Activated T-helper 1 cell treated with anti-CD3 and anti-CD28 coated beads, Interleukin-12 subunit alpha, Interleukin-12 subunit beta, Interleukin-2, Interleukin-4 antibody, amounts not matched to agents 30 ng/mL and 10 ng/mL and 1 ng/mL, durations not matched to agents 14 hours and 24 hours and 36 hours (primary cell): ENCODE results near the gene CAMTA1. TPM values are rescaled to one million over a fixed set of nuclear protein-coding genes. Genes with fewer than 3 reads are reported as not detected.
"Not testable (repeated sequence)": the region's sequence is repeated elsewhere in the genome, so short reads cannot be mapped to it uniquely, and the experiment has no call there.

Source experiments
- DNase-seq: peaks from one replicate; pipeline ENCODE4 v3.0.0; 2021; ENCODE audit warnings: low spot score
- H3K27ac Mint-ChIP-seq: one replicate; pipeline ENCODE4 v1.8.0; 2021; ENCODE audit warnings: mild to moderate bottlenecking, mixed read lengths
- H3K27me3 Mint-ChIP-seq: one replicate; pipeline ENCODE4 v1.8.0; 2022; ENCODE audit warnings: mild to moderate bottlenecking, moderate library complexity, mixed read lengths; ENCODE audit not compliant: insufficient read depth
- H3K36me3 Mint-ChIP-seq: one replicate; pipeline ENCODE4 v1.8.0; 2021; ENCODE audit warnings: low read depth, mixed read lengths
- H3K4me1 Mint-ChIP-seq: one replicate; pipeline ENCODE4 v1.8.0; 2021; ENCODE audit warnings: low read depth, mixed read lengths
- H3K4me3 Mint-ChIP-seq: one replicate; pipeline ENCODE4 v1.8.0; 2021; ENCODE audit warnings: mild to moderate bottlenecking, moderate library complexity, mixed read lengths
- H3K9me3 Mint-ChIP-seq: one replicate; pipeline ENCODE4 v1.8.0; 2021; ENCODE audit warnings: mixed read lengths
- intact Hi-C: fragments of 100-400 bp; cut with micrococcal nuclease; formaldehyde crosslinking; loops from one replicate; pipeline ENCODE4 v1.15.1; 2024
- total RNA-seq: library from RNA; stranded (reverse); gene quantifications from 2 replicates; pipeline ENCODE4 v1.2.3, GENCODE V29; 2022

Gene CAMTA1
- total RNA-seq, 1 donor from 2014 or later: 57.2 TPM

DNA sequence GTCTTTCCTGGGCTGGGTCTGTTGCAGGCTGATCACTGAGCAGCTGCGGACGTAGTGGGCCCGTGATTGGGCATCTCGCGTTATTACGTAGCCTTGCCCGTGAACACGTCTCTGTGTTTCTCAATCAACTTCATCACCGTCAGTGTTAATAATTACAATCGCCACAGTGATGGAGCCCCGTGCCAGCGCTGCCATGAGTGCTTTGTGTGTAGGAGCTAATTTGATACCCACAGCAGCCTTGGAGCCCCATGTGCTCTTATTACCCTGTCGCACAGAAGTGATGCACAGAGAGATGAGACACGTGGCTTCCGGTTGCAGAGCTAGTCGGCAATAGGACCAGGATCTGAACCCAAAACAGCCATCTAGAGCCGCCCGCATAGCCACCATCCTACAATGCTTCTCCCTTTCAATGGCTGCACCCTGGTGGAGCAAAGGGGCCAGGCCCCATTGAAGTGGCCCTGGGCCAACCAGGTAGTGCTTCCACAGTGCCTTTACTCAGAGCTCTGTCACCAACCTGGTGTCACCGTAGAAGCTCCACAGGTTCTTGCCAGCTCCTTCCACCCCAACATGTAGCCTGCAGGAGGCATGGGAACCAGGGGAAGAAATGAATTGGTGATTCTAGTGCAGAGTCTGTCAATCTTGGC lies 587.3 kb downstream of the CAMTA1 start:
- Mint-ChIP-seq H3K4me3 (no peak overlapping the region), H3K4me1 (no peaks in the 10 kb centered on the region), H3K9me3 (no peaks in the 10 kb centered on the region), H3K27me3 (no peaks in the 10 kb centered on the region), H3K27ac (no peak overlapping the region), H3K36me3 (no peaks in the 10 kb centered on the region)
- intact Hi-C loops: no loop called here
- DNase-seq: no peak

GRCh38 chr1:7373251-7373650 lies 588.0 kb downstream of the CAMTA1 start:
- Mint-ChIP-seq H3K27ac (no peak overlapping the region), H3K4me1 (no peaks in the 10 kb centered on the region), H3K36me3 (no peaks in the 10 kb centered on the region), H3K27me3 (peaks cover 3% of the 10 kb centered on the region), H3K9me3 (no peaks in the 10 kb centered on the region), H3K4me3 (no peak overlapping the region)
- no peak for DNase-seq
- intact Hi-C loops: no loop called here

GRCh38 chr1:7373876-7374562 lies 588.8 kb downstream of the CAMTA1 start:
- Mint-ChIP-seq H3K9me3 (no peaks in the 10 kb centered on the region), H3K36me3 (no peaks in the 10 kb centered on the region), H3K27me3 (peaks cover 3% of the 10 kb centered on the region), H3K4me3 (no peak overlapping the region), H3K27ac (no peak overlapping the region), H3K4me1 (no peaks in the 10 kb centered on the region)
- intact Hi-C loops: no loop called here
- DNase-seq: no peak

- DNase-seq: no peak
- Mint-ChIP-seq H3K36me3 (no peaks in the 10 kb centered on the region), H3K9me3 (no peaks in the 10 kb centered on the region), H3K27ac (no peak overlapping the region), H3K4me1 (no peaks in the 10 kb centered on the region), H3K4me3 (no peak overlapping the region), H3K27me3 (peaks cover 5% of the 10 kb centered on the region)
- intact Hi-C loops: no loop called here
Observed at GRCh38 chr1:7374563-7375160, 589.4 kb downstream of the CAMTA1 start.

- no peaks in the 10 kb centered on the region for H3K4me1 Mint-ChIP-seq
- peaks cover 7% of the 10 kb centered on the region for H3K27me3 Mint-ChIP-seq
Observed at GRCh38 chr1:7375329-7375728, 590.1 kb downstream of the CAMTA1 start.

GRCh38 chr1:7375781-7376660 lies 590.8 kb downstream of the CAMTA1 start:
- DNase-seq: no peak
- Mint-ChIP-seq H3K9me3 (no peaks in the 10 kb centered on the region), H3K27me3 (peaks cover 8% of the 10 kb centered on the region), H3K36me3 (no peaks in the 10 kb centered on the region), H3K4me1 (no peaks in the 10 kb centered on the region), H3K27ac (no peak overlapping the region), H3K4me3 (no peak overlapping the region)
- intact Hi-C loops: no loop called here

More at GRCh38 chr1:7375329-7375728, 590.1 kb downstream of the CAMTA1 start:
- no peak for DNase-seq
- Mint-ChIP-seq H3K9me3 (no peaks in the 10 kb centered on the region), H3K36me3 (no peaks in the 10 kb centered on the region), H3K4me3 (no peak overlapping the region), H3K27ac (no peak overlapping the region)
- intact Hi-C loops: no loop called here

- Mint-ChIP-seq H3K4me3 (no peak overlapping the region), H3K27ac (no peak overlapping the region), H3K27me3 (peaks cover 8% of the 10 kb centered on the region), H3K36me3 (no peaks in the 10 kb centered on the region), H3K4me1 (no peaks in the 10 kb centered on the region), H3K9me3 (no peaks in the 10 kb centered on the region)
- intact Hi-C loops: no loop called here
- no peak for DNase-seq
Observed at GRCh38 chr1:7376676-7377075, 591.4 kb downstream of the CAMTA1 start.

GRCh38 chr1:7378346-7379130 lies 593.3 kb downstream of the CAMTA1 start:
- Mint-ChIP-seq H3K4me1 (no peaks in the 10 kb centered on the region), H3K27me3 (peaks cover 8% of the 10 kb centered on the region), H3K4me3 (no peak overlapping the region), H3K36me3 (no peaks in the 10 kb centered on the region), H3K9me3 (no peaks in the 10 kb centered on the region), H3K27ac (no peak overlapping the region)
- intact Hi-C loops: no loop called here
- DNase-seq: no peak

GRCh38 chr1:7379441-7379971 lies 594.3 kb downstream of the CAMTA1 start:
- intact Hi-C loops: no loop called here
- H3K4me1 Mint-ChIP-seq: no peaks in the 10 kb centered on the region
- peaks cover 8% of the 10 kb centered on the region for H3K27me3 Mint-ChIP-seq
- no peak overlapping the region for H3K27ac Mint-ChIP-seq
- no peaks in the 10 kb centered on the region for H3K9me3 Mint-ChIP-seq
- no peak overlapping the region for H3K4me3 Mint-ChIP-seq
- H3K36me3 Mint-ChIP-seq: no peaks in the 10 kb centered on the region
- DNase-seq: no peak

- H3K27ac Mint-ChIP-seq, H3K27me3 Mint-ChIP-seq, H3K36me3 Mint-ChIP-seq, H3K9me3 Mint-ChIP-seq, DNase-seq, intact Hi-C loops, H3K4me3 Mint-ChIP-seq, H3K4me1 Mint-ChIP-seq: not testable (repeated sequence)
Observed at GRCh38 chr1:7380068-7380467, 594.8 kb downstream of the CAMTA1 start.

DNA sequence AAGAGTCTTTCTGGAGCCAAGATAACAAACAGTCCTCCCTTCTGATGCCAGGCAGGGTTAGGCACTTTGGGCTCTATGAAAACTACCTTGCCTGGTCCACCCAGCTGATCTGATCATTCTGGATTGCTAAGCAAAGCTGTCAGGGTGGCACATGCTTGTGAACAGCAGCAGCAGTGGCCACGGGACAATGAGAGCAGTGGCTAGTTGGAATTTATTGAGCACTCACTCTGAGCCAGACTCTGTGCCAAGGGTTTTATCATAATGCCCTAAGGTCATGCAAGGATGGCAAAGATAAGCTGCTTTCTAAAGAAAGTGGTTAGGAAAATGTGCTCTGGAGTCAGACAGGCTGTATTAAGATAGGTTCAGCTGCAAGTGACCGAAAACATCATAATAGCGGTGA lies 595.5 kb downstream of the CAMTA1 start:
- H3K36me3 Mint-ChIP-seq: no peaks in the 10 kb centered on the region
- DNase-seq: no peak
- no peaks in the 10 kb centered on the region for H3K9me3 Mint-ChIP-seq
- no peaks in the 10 kb centered on the region for H3K4me1 Mint-ChIP-seq
- H3K27ac Mint-ChIP-seq: no peak overlapping the region
- intact Hi-C loops: no loop called here
- no peak overlapping the region for H3K4me3 Mint-ChIP-seq
- peaks cover 8% of the 10 kb centered on the region for H3K27me3 Mint-ChIP-seq

GRCh38 chr1:7381729-7382128 lies 596.5 kb downstream of the CAMTA1 start:
- DNase-seq, H3K4me3 Mint-ChIP-seq, H3K9me3 Mint-ChIP-seq, intact Hi-C loops, H3K27me3 Mint-ChIP-seq, H3K4me1 Mint-ChIP-seq, H3K36me3 Mint-ChIP-seq, H3K27ac Mint-ChIP-seq: not testable (repeated sequence)
